Upper lobe of right lung (tissue), 1 donor: ENCODE results near the gene DLG5. TPM values are rescaled to one million over a fixed set of nuclear protein-coding genes. Genes with fewer than 3 reads are reported as not detected.

Experiments used
- ATAC-seq: fragments of 200-7000 bp; cut with Tn5 transposase; one replicate; pipeline ENCODE4 v1.9.1; 2020; ENCODE audit warnings: mild to moderate bottlenecking, moderate library complexity
- DNase-seq: peaks from one replicate; pipeline ENCODE4 v3.0.0-alpha.2; 2020
- H3K27ac ChIP-seq: fragments of 200-600 bp; one replicate; pipeline ENCODE4 v1.8.0; 2022
- H3K27me3 ChIP-seq: fragments of 200-600 bp; one replicate; pipeline ENCODE4 v1.8.0; 2022; ENCODE audit warnings: mild to moderate bottlenecking
- H3K36me3 ChIP-seq: fragments of 200-600 bp; one replicate; pipeline ENCODE4 v1.8.0; 2022
- H3K4me1 ChIP-seq: fragments of 200-600 bp; one replicate; pipeline ENCODE4 v1.8.0; 2022
- H3K4me3 ChIP-seq: fragments of 200-600 bp; one replicate; pipeline ENCODE4 v1.8.0; 2022; ENCODE audit warnings: mild to moderate bottlenecking
- H3K9me3 ChIP-seq: fragments of 200-600 bp; one replicate; pipeline ENCODE4 v1.8.0; 2022
- intact Hi-C: fragments of 100-400 bp; cut with DNase I; formaldehyde crosslinking; loops from one replicate; pipeline ENCODE4 v1.11.0; 2022
- total RNA-seq: library from RNA; stranded (reverse); fragmentation: NEBNext Ultra II Directional; extraction: Animal tissue kit (Norgen Biotek cat#: 25700); gene quantifications from one replicate; pipeline ENCODE4 v1.2.1, GENCODE V29; 2021
- TF ChIP-seq, protein P1 (sequence below): fragments of 200-600 bp; IDR thresholded peaks from one replicate; pipeline ENCODE4 v1.8.0; 2022; ENCODE audit warnings: antibody characterized with exemption
- donor health status: DM: no; HTN: yes; CAD: no; lungs with severe emphysema.

DLG5 gene
- total RNA-seq, 1 donor from 2014 or later = 19.3 TPM

- intact Hi-C loops = no loop called here
- H3K27me3 ChIP-seq = no peaks in the 10 kb centered on the region
- TF ChIP-seq, protein P1, sequence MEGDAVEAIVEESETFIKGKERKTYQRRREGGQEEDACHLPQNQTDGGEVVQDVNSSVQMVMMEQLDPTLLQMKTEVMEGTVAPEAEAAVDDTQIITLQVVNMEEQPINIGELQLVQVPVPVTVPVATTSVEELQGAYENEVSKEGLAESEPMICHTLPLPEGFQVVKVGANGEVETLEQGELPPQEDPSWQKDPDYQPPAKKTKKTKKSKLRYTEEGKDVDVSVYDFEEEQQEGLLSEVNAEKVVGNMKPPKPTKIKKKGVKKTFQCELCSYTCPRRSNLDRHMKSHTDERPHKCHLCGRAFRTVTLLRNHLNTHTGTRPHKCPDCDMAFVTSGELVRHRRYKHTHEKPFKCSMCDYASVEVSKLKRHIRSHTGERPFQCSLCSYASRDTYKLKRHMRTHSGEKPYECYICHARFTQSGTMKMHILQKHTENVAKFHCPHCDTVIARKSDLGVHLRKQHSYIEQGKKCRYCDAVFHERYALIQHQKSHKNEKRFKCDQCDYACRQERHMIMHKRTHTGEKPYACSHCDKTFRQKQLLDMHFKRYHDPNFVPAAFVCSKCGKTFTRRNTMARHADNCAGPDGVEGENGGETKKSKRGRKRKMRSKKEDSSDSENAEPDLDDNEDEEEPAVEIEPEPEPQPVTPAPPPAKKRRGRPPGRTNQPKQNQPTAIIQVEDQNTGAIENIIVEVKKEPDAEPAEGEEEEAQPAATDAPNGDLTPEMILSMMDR = no peak
- no peak overlapping the region for H3K4me3 ChIP-seq
- peak overlapping the region; percentile 45 for H3K27ac ChIP-seq
- peaks cover 44% of the 10 kb centered on the region for H3K36me3 ChIP-seq
- no peaks in the 10 kb centered on the region for H3K9me3 ChIP-seq
- peaks cover 8% of the 10 kb centered on the region for H3K4me1 ChIP-seq
- ATAC-seq (peak; percentile 80), DNase-seq (no peak)
Observed at GRCh38 chr10:77836299-77836820, 90.2 kb downstream of the DLG5 start.

DNA sequence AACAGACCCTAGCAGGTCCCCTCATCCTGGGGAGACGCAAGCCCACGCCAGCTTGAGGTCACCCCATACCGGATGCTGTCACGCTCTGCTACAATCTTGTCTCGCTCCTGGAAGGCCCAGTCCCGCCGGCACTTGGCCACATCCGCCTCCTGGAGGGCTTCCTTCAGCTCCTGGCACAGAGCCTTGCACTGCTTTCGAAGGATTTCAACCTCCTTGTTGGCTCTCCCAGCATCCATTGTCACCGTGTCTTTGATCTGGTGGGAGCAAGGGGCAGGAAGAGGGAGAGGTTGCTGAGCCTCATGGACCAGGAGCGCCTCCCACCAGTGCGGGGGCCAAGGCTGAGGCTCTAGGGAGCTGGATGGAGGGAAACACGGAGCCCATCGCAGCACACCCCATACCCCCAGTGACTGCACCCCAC, 90.9 kb downstream of the DLG5 start:
- DNase-seq = no peak
- Histone ChIP-seq H3K4me1 (peaks cover 8% of the 10 kb centered on the region), H3K27me3 (no peaks in the 10 kb centered on the region), H3K27ac (peak overlapping the region; percentile 24), H3K36me3 (peaks cover 47% of the 10 kb centered on the region), H3K9me3 (no peaks in the 10 kb centered on the region), H3K4me3 (no peak overlapping the region)
- intact Hi-C loops = no loop called here
- TF ChIP-seq, protein P1 = no peak
- peak; percentile 13 for ATAC-seq

DNA sequence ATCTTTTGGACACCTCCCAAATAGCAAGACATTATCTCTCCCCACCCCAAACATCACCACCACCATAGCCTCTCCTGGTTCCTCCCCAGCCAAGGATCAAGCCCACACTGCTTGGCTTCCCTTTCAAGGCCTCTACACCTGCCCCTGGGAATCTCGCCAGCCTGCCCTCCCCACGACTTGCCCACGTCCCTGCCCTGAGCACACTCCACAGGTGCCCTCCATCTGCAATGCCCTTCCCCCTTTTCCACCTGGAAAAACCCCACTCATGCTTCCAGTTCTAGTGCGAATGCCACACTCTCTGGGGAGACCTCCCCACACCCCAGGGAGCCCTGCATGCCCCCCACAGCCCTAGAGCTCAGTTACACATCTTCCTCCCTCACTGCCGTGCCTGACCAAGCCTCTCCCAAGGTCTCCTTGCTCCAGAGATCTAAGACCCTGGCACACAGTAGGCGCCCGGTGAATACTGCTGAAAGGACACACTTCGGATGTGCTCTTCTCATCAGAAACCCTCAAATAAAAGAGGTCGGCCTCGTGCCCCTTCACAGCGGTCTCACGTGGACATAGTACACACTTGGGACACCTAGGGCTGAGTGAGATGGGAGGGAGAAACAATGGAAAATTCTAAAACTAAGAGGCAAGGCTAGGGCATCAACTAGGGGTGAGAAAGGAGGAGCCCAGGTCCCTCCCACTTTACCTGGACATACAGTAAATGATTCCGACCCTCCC, 91.4 kb downstream of the DLG5 start:
- TF ChIP-seq, protein P1 = no peak
- H3K36me3 ChIP-seq = peaks cover 52% of the 10 kb centered on the region
- no peak for DNase-seq

GRCh38 chr10:77834540-77834939, 92.0 kb downstream of the DLG5 start:
- Histone ChIP-seq H3K36me3 (peaks cover 52% of the 10 kb centered on the region), H3K4me3 (no peak overlapping the region), H3K4me1 (peaks cover 8% of the 10 kb centered on the region), H3K27me3 (no peaks in the 10 kb centered on the region), H3K27ac (no peak overlapping the region), H3K9me3 (no peaks in the 10 kb centered on the region)
- ATAC-seq (no peak), DNase-seq (no peak)
- intact Hi-C loops = no loop called here
- TF ChIP-seq, protein P1 = no peak

More for the DNA sequence above, 91.4 kb downstream of the DLG5 start:
- no peaks in the 10 kb centered on the region for H3K27me3 ChIP-seq
- no peak for ATAC-seq
- no peak overlapping the region for H3K4me3 ChIP-seq
- peaks cover 8% of the 10 kb centered on the region for H3K4me1 ChIP-seq
- intact Hi-C loops = no loop called here
- no peaks in the 10 kb centered on the region for H3K9me3 ChIP-seq
- no peak overlapping the region for H3K27ac ChIP-seq

DNA sequence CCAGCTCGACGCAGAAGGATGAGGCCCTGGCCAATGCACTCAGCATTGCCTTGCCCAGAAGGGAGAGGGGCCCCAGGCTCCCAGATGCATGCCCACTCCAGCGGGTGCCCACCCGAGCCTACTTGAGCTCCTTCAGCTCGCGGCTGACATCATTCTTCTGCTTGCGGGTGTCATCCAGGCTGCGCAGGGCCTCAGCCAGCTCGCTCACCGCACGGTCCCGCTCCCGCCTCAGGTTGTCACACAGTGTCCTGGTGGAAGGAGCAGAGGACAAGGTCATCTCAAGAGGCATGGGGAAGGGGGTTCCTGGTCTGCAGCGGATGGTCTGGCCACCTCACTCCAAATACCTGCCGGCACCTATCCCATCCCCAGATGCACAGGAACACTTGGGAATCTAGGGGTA, 92.8 kb downstream of the DLG5 start:
- DNase-seq (no peak), ATAC-seq (no peak)
- H3K27ac ChIP-seq = no peak overlapping the region
- peaks cover 53% of the 10 kb centered on the region for H3K36me3 ChIP-seq
- no peaks in the 10 kb centered on the region for H3K27me3 ChIP-seq
- H3K9me3 ChIP-seq = no peaks in the 10 kb centered on the region
- intact Hi-C loops = no loop called here
- no peak overlapping the region for H3K4me3 ChIP-seq
- peaks cover 8% of the 10 kb centered on the region for H3K4me1 ChIP-seq
- TF ChIP-seq, protein P1 = no peak
